Measurements from ENCODE around the gene APEX2. TPM values are rescaled to one million over a fixed set of nuclear protein-coding genes. Genes with fewer than 3 reads are reported as not detected.

Gene APEX2
- polyA plus RNA-seq, 1 donor from 2014 or later, result 3.0 TPM

GRCh38 chrX:55028611-55029010 lies 28.4 kb downstream of the APEX2 start:
- H3K9me2 ChIP-seq (ENCODE audit: insufficient read depth, low read length), result no peaks in the 10 kb centered on the region
- no peaks in the 10 kb centered on the region for H3K79me2 ChIP-seq (replicated peaks; ENCODE audit: insufficient read depth, low read length)
- no peak overlapping the region for H3K27ac ChIP-seq (ENCODE audit: low read length)
- no peak overlapping the region for H3K9ac ChIP-seq (ENCODE audit: low read length)
- H3K4me3 ChIP-seq (ENCODE audit: low read length), result no peak overlapping the region
- TF ChIP-seq SMC3 (conservative IDR thresholded peaks at IDR 0.05; ENCODE audit: poor library complexity) (no peak), EZH2 (IDR thresholded peaks at IDR 0.05; ENCODE audit: borderline replicate concordance, insufficient read depth, low read length, poor library complexity, severe bottlenecking) (no peak), TAF1 (IDR thresholded peaks at IDR 0.05; ENCODE audit: low read depth) (no peak), REST (IDR thresholded peaks at IDR 0.05; ENCODE audit: borderline replicate concordance) (no peak), EP300 (conservative IDR thresholded peaks at IDR 0.05; ENCODE audit: poor library complexity, severe bottlenecking) (no peak), MXI1 (conservative IDR thresholded peaks at IDR 0.05; ENCODE audit: poor library complexity, severe bottlenecking) (no peak), RAD21 (conservative IDR thresholded peaks at IDR 0.05) (no peak), CTCF (IDR thresholded peaks at IDR 0.05; ENCODE audit: poor library complexity, severe bottlenecking) (no peak), POLR2AphosphoS5 (IDR thresholded peaks at IDR 0.05) (no peak)
- H3K9me3 ChIP-seq (ENCODE audit: low read length), result no peaks in the 10 kb centered on the region
- H3K27me3 ChIP-seq (ENCODE audit: insufficient read depth, low read depth, low read length), result no peaks in the 10 kb centered on the region
- no peak overlapping the region for H3K4me2 ChIP-seq (ENCODE audit: low read length)
- H3F3A ChIP-seq (ENCODE audit: insufficient read depth, low read length, poor library complexity, severe bottlenecking), result no peaks in the 10 kb centered on the region
- no peak overlapping the region for H2AFZ ChIP-seq (ENCODE audit: low read depth, low read length)
- no peaks in the 10 kb centered on the region for H4K20me1 ChIP-seq (ENCODE audit: insufficient read depth)
- H3K36me3 ChIP-seq (ENCODE audit: insufficient read depth, low read length), result no peaks in the 10 kb centered on the region

- Histone ChIP-seq H3K9me3 (ENCODE audit: low read length) (no peaks in the 10 kb centered on the region), H3F3A (ENCODE audit: insufficient read depth, low read length, poor library complexity, severe bottlenecking) (no peaks in the 10 kb centered on the region), H3K9me2 (ENCODE audit: insufficient read depth, low read length) (no peaks in the 10 kb centered on the region), H3K9ac (ENCODE audit: low read length) (no peak overlapping the region), H3K4me2 (ENCODE audit: low read length) (no peak overlapping the region), H3K4me3 (ENCODE audit: low read length) (no peak overlapping the region), H3K27me3 (ENCODE audit: insufficient read depth, low read depth, low read length) (no peaks in the 10 kb centered on the region), H3K79me2 (replicated peaks; ENCODE audit: insufficient read depth, low read length) (no peaks in the 10 kb centered on the region), H3K27ac (ENCODE audit: low read length) (no peak overlapping the region), H3K36me3 (ENCODE audit: insufficient read depth, low read length) (no peaks in the 10 kb centered on the region), H4K20me1 (ENCODE audit: insufficient read depth) (no peaks in the 10 kb centered on the region), H2AFZ (ENCODE audit: low read depth, low read length) (no peak overlapping the region)
- TF ChIP-seq POLR2AphosphoS5 (IDR thresholded peaks at IDR 0.05) (no peak), SMC3 (conservative IDR thresholded peaks at IDR 0.05; ENCODE audit: poor library complexity) (no peak), REST (IDR thresholded peaks at IDR 0.05; ENCODE audit: borderline replicate concordance) (no peak), MXI1 (conservative IDR thresholded peaks at IDR 0.05; ENCODE audit: poor library complexity, severe bottlenecking) (no peak), TAF1 (IDR thresholded peaks at IDR 0.05; ENCODE audit: low read depth) (no peak), CTCF (IDR thresholded peaks at IDR 0.05; ENCODE audit: poor library complexity, severe bottlenecking) (no peak), EP300 (conservative IDR thresholded peaks at IDR 0.05; ENCODE audit: poor library complexity, severe bottlenecking) (no peak), RAD21 (conservative IDR thresholded peaks at IDR 0.05) (no peak), EZH2 (IDR thresholded peaks at IDR 0.05; ENCODE audit: borderline replicate concordance, insufficient read depth, low read length, poor library complexity, severe bottlenecking) (no peak)
Measured at GRCh38 chrX:55029291-55029690, 29.1 kb downstream of the APEX2 start.
